ENCODE measurements around the gene ABHD18. TPM values are rescaled to one million over a fixed set of nuclear protein-coding genes. Genes with fewer than 3 reads are reported as not detected.

ABHD18 gene
- 2.6 and 5.5 TPM in 2 replicates for total RNA-seq

GRCh38 chr4:127965062-127965802, at the start of gene ABHD18, which contains the start of gene MFSD8:
ABHD18 (plus strand) TSS chr4:127965406; CDS start chr4:127982956, 17,550 bp downstream.
MFSD8 (minus strand) TSS chr4:127965173; CDS start chr4:127965133, 40 bp downstream.

GRCh38 chr4:128060699-128061565, 95.7 kb downstream of the ABHD18 start, which contains the start of gene LARP1B:
LARP1B (plus strand) TSS chr4:128061312; CDS start chr4:128074952, 13,640 bp downstream.

Other genes with a start within 250 kb of the ABHD18 start
- gene SLC25A31, start 235.0 kb upstream of the ABHD18 start, total RNA-seq: not detected in 2 replicates
- 0.35 and 0.85 TPM in 2 replicates for gene HSPA4L, start 183.1 kb upstream of the ABHD18 start, total RNA-seq
- 1.9 and 3.9 TPM in 2 replicates for gene PLK4, start 84.5 kb upstream of the ABHD18 start, total RNA-seq
- gene MFSD8, start 233 bp upstream of the ABHD18 start, total RNA-seq: 5.6 and 11.7 TPM in 2 replicates
- gene LARP1B, start 95.9 kb downstream of the ABHD18 start, total RNA-seq: 13.7 and 14.7 TPM in 2 replicates